Non-pigmented ciliary epithelial cell (primary cell): Measurements from ENCODE around the gene AGBL3.

Experiments
- DNase-seq: peaks from one replicate; pipeline ENCODE4 v3.0.0-alpha.2; 2010; ENCODE audit warnings: low read depth

AGBL3 gene

DNA sequence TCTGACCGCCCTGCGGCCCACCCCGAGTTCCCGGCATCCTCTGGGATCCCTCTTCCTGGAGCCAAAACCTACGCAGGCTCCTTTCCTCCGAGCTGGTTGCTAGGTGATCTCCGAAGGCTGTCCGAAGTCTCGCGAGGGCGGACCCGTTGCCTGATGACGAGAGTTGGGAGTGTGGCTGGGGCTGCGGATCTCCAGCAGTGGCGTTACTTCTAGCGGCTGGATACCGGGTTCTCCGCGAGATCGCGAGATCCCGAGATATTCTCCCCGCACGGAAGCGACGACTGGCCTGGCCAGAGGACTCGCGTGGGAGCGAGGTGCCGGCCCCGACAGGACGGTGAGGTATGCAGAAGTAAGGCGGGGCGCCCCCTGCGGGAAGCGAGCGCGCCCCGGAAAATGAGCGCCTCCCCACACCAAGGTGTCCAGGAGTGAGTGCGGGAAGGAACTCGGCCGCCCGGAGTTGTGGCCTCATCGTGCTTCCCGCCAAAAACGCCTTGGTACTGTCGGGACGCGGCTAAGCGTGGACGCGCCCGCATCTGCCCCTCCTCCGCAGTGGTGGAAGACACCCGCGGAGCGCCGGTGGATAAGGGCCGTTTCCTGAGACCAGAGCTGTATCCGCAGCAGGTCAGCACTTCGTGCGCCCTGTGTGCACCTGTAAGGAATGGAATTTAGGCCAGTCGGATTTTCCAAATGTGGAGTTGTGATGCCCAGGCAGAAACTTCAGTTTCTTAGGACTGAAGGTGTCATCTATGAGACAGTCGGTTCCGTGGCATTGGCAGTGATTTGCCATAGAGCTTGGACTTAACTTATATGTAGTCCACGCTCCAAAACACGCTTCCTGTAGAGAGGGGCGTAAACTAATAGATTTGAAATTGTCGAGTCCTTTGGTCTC is at the start of gene AGBL3:
Gene AGBL3 (plus strand): TSS at position 146 of the 889 bp plus-strand sequence. CDS start 1,426 bp downstream, outside the sequence.
- peak; percentile 77 for DNase-seq

DNA sequence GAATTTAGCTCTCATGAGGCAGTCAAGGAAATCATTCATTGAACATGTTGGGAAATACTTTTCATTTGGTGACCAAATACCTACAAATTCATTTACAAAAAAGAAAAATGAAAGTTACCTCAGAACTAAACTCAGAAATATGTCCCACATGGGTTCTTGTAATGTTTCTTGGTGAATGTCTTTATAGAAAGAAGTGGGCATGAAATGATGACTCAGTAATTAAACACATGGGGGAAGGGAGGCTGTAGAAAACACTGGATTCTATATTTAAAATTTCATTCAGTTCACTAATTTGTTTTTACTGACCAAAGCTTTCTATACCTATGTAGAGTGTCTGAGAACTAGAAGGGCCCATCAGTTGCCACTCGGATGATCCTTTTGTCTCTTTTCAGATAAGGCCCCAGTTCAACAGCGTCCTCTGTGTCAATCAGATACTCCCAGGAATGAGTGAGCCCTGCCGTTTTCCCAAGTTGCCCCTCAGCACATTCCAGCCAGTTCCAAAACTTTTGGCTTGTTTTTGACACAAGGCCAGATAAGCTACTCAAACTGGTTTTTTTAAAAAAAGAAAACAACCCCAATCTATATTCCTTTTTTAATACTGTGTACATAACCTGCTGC is 49.3 kb upstream of the AGBL3 start:
- no peak for DNase-seq

DNA sequence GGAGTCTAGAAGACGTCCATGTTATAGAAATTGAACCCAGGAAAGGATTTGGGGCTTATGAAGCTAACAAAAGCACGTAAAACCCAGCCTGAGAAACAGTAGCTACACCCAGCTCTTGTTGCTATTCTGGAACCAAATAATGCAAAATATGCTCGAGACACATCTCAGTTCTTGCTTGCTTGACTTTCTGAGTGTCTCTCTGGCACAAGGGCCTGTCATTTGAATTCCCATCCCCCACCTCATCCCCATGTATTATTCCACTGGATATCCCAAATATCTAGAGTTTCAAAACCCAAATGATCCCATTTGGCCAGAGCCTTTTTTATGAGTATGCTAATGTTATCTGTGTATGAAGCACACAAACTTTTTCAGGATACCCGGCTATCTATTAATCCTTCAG is 48.2 kb upstream of the AGBL3 start:
- DNase-seq: no peak

DNA sequence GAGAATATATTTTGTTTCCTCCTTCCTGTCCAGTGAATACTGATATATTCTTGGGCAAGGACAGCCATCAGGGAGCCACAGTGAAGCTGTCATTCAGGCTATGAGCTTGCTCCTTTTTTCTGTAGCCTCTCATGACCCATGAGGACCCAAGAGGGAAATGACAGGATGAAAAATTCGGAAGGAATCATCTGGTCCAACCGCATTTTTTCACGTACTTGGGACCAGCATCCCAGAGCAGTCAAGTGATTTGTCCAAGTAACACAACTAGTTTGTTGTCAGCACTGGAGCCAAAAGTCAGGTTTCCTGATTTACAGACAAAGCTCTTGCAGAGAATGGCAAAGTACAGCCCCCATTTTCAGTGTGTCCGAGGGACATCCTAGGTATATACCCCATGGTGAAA is 47.2 kb upstream of the AGBL3 start:
- no peak for DNase-seq

DNA sequence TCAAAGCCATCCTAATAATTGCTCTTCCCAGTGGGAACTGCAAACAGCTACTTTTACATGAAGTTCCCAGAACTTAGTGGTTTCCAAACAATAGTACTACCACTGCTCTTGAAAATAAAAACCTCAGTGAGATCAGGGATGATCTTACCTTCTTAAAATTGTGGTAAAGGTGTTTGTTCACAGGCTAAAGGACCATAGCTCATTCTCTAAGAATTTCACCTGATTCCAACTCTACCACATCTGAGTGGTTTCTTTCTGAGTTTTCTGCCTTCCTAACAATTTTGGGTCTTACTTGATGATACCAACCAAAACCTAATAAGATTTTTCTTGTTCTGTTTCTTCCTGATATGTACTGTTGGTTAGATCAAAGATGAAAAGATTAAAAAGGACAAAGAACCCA is 45.6 kb upstream of the AGBL3 start:
- no peak for DNase-seq

DNA sequence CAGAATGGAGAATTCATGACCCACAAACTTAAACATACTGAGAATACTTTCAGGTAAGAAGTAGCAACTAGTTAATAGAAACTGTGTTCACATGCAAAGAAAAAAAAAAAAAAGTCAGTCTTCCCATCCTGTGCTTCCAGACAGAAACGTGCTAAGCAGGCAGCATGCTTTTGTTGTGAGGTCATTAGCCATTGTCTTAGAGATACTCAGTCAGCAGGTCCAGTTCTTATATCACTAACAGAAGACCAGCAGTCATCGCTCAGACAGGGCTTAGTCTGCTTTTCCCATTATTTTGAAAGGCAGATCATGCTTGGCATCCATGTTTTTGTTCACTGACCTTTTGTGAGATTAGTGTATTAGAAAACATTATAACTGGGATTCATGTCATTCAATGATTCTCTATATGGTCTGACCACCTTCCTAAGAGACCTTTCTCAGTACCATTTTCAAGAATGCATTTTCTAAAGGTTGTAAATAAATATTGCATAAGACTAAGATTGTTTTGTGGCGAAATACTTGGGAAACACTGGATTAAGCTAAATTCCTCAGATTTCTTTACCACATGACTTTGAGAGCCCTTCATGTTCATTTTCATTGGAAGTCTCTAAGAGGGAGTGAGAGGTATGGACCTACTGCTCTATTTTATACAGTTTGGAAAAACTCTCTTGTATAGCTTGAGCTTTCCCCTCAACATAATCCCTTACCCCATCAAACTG is 45.0 kb upstream of the AGBL3 start:
- DNase-seq: peak; percentile 76

DNA sequence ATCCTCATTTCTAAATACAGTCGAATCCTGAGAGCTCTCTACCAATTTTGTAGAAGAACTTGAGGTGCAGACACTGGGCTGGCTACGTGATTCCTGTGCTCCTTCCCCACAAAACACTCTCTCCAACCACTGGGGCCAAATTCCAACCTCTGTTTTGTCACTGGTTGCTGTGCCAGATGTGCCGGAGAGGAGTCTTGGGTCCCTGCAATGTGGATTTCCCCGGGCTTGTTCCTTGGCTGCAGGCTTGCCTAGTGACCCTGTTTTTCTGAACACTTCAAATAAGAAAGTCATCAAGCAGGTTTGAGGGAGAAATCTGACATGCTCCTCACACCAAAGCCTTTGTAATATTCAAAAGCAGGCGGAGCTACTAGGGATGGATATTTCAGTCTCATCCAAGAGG is 44.4 kb upstream of the AGBL3 start:
- no peak for DNase-seq

DNA sequence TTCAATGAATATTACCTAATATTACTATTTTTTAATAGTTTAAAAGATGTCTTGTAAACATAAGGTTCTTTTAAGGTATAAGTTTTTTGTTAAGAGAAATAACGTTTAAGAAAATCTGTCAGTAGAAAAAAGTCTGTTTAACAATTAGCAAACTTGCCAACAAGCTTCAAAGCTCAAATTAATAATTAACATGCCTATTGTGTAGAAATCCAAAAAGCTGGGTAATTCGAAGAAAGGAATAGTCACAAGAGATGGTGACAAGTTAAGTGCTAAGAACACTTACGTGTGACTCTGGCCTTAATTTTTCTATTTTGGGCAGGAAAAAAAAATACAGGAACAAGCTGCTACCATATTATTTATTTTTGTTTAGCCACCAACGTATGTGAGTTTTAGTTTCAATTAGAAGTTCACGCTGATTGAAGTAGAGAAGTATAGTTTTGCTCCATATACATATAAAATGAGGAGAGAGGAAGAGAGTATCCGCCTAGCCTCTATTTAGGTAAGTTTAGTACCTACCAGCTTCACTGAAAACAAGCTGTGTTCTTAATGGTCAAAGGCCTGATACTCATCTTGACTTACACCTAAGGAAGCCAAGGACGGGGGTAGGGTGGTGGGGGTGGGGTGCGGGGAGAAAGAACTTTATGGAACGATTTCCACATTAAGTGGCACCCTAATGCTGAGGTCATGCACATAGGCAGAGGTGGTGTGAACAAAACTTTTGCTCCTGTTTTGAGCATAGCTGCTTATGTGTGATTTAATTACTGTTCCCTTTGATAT is 43.4 kb upstream of the AGBL3 start:
- no peak for DNase-seq

DNA sequence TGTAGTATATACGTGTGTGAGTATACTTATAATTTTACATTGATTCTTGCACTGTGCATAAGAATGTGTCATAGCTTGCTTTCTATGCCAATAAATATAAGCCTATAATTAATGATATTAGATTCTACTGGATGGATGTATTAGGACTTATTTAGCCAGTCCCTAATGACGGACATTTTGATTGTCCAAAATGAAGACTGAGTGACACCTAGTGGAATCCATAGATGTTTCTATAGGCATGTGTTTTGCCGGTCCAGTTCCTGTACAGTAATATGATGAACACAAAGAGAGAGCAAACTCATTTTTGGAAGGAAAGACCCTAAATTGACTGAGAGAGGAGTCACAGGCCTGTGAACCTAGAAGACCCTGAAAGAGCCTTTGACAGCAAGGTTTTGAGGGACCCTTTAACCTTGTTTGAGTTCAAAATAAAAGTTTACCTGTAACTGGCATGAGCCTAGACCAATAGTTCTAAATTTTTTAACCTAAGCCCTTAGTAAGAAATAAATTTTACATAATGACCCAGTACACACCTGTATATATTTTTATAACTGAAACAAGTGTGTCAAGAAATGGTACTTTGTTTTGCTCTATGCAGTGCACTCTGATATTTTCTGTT is 42.4 kb upstream of the AGBL3 start:
- no peak for DNase-seq

DNA sequence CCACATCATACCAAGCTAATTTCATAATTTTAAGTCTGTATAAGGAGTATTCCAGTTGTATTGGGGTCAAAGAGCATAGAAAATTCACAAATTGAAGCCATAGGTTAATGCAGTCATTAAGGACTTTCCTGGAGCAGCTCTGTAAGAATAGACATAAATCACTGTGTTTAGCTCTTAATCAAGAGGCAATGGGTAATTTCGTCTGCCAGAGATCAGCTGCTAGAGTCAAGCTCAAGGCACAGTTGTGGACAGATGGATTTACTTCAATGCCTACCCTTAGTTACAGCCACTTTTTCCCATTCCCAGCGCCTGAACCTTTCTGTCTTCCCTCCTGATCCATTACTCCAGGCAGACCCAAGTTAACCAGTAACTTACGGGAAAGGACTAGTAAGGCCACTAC is 40.6 kb upstream of the AGBL3 start:
- no peak for DNase-seq

DNA sequence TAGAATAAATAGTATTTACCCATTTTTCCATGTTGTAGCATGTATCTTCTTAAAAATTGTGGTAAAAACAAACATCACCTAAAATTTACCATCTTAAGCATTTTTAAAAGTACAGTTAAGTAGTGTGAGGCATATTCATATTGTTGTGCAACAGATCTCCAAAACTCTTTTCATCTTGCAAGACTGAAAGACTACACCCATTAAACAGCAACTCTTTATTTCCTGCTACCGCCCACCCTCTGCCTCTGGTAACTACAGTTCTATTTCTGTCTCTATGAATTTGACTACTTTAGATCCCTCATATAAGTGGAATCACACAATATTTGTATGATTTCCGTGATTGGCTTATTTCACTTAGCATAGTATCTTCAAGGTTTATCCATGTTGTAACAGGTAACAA is 40.0 kb upstream of the AGBL3 start:
- DNase-seq: no peak

DNA sequence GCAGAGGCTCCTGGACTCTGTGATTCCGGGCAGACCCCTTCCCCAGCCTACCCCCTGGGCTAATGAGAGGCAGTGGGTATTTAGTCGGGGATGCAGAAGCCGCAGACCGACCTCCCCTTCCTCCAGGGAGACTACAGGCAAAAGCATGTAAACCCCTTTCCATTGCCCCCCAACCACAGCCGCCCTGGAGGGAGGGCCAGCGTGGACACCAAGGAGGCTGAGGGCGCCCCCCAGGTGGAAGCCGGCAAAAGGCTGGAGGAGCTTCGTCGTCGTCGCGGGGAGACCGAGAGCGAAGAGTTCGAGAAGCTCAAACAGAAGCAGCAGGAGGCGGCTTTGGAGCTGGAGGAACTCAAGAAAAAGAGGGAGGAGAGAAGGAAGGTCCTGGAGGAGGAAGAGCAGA is 39.0 kb upstream of the AGBL3 start:
- no peak for DNase-seq

DNA sequence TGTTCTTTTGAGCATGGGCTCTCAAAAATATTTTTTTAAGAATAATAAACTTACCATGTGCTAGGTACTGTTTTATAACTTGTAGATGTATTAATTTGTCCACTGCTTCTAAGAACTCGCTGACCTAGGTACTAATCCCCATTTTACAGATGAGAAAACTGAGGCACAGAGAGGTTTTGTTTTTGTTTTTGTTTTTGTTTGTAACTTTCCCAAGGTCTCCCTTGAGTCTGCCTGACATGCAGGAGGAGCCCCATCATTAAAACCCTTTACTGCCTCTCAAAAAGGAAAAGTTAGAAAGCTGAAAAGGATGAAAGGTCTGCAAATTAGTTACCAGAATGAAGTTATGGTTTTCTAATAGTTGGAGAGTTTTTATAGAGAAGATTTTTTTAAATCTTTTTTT is 38.5 kb upstream of the AGBL3 start:
- DNase-seq: no peak

DNA sequence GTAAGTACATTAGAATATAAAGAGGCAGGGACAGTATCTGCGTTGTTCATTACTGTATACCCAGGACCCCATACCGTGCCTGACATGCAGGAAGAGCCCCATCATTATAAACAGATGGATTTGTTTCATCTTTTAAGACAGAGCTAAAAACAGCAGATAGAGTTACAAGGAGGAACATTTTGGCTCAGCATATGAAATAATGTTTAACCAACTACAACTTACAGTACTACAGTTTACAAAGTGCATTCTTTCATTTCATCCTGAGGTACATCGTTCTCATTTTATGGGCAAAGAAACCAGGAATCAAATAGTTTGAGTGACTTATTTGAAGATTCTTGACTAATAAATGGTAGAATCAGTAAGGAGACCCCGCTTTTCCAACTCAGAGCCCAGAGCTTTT is 38.1 kb upstream of the AGBL3 start:
- DNase-seq: no peak

DNA sequence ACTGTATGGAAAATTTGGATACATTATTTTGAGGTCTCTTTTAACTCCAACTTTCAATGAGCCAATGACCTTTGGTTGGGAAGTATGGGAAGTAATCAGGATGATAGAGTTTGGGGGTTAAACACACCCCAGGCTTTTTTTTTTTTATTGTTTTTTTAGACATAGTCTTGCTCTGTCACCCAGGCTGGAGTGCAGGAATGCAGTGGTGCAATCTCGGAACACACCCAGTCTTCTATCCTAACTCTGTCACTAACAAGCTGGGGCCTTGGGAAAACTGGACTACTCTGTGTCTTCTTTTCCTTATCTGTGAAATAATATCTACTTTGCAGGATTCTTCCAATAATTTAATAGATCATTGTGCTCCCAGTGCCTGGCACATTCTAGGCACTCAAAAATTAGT is 37.6 kb upstream of the AGBL3 start:
- DNase-seq: no peak

DNA sequence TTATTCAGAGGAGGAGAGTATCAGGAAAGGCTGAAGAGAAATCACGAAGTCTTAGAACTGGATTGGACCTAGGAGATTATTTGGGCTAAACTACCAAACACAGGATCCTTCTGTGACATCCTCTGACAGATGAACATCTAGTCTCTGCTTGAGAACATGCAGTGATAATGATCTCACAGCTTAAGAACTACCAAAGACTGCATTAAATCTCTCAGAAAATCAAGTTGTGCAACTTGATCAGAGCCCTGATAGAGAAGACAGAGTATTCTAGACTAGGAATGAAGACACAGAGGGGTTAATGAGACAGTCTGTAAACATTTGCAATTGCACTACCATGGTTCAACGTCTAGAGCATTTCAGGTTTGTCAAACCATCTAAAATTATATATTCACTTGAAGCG is 37.1 kb upstream of the AGBL3 start:
- DNase-seq: no peak

DNA sequence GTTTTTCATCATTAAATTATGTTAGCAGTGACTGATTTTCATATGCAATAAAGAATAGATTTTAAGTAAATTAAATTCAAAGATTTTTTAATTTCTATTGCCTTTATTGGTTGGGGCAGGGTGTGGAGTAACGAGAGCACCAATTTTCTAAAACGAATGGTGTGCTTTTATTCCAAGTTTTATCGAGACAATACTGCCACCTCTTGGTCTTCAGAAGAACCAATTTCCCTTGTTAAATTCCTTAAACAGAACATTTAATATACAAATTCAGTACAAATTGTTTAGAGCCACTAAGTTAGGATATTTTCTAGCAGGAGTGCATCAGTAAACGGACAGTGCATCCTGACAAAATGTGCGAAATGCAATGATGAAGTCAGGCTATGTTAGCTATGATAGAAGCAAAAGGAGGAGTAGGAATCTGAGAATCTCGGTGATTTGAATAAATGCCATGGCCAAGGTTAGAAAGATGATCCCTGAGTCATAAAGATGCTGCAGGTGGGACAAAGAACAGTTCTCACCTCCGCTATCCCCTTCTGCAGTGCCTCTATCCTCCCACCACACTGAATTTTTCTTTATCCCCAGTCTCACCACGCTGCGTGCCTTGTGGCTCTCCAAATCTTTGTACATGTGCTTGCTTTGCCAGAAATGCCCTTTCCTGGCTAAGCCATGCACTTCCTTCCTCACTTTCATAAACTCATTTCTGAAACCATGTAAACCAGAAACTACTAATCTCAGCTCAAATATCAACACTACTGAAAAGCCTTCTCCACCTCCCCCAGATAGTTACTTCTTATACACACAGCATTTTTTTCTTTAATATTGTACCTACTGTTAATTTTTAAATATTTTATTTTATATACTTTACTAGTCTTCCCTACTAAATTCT is 31.9 kb upstream of the AGBL3 start:
- no peak for DNase-seq

DNA sequence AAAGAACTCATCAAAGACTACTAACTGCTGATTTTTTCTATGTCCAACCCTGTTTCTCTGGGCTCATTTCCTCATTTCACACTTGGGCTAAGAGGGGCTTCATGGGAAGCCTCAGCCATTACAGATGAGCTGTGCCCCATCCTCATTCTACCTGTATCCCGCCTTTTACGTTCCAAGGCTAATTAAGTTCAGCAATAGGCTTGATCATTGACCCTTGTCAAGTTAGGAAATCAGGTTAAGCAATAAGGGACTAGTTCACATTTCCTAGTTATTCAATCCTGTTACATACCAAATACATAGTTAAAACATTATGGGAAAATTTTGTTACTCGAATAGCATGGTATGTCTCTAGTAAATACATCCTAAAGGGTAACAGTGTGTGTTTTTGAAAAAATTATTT is 29.3 kb upstream of the AGBL3 start:
- DNase-seq: no peak

DNA sequence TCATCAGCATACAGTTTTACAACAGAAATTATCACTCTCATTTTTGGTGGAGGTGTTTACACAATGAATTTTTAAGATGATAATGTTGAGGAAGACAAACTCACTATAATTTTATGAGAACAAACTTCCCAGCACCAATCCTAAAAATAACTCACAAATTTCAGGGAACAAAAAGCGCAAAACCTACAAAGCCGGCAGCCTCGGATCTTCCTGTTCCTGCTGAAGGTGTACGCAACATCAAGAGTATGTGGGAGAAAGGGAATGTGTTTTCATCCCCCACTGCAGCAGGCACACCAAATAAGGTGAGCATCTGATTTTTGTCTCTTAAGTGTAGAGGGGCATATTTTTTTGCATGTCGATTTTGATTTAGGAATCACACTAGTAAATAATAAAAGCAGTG is 26.5 kb upstream of the AGBL3 start:
- no peak for DNase-seq

DNA sequence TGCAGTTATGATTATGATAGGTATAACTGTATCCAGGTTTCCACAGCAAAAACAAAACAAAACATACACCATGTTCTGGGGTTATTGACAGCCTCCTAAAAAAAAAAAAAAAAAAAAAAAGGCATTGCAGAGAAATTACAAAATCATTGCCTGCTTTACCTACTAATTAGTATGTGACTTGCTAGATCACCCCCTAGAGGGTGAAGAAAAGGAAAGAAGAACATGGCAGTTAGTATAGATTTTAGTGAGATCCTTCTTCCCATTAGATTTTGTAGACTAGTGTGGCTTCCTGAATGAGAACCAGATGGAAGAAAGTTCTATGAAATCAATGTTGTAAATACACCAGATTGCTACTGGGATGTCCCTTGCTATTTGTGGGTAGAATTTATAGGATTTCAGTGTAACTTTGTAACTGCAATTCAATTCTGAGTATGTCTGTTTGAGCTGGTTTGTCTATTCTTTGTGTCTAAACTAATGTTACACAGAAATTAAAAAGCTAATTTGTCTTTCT is 24.0 kb upstream of the AGBL3 start:
- DNase-seq: no peak

DNA sequence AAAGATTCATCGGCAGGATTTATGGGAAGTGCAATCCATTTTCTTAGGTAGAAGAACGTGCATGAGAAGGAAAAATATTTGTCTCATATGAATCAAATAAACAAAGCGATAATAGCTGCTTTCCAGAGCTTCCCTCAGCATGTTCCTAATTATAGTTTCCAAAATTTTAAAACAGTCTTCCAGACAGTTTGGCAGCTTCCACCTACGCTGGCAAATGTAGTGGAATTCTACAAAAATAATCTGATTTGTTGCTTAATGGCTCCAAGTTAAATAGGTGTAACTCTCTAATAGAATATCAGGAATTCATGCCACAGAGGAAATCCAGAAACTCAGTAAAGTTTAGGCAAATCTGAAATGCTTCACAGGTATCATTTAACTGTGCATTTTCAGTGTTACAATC is 23.3 kb upstream of the AGBL3 start:
- no peak for DNase-seq
